Omental fat pad (tissue), 4 donors: ENCODE data around the gene UGT1A8. TPM values are rescaled to one million over a fixed set of nuclear protein-coding genes. Genes with fewer than 3 reads are reported as not detected.
"Not testable (repeated sequence)": the region's sequence is repeated elsewhere in the genome, so short reads cannot be mapped to it uniquely, and the experiment has no call there.

Source experiments
- ATAC-seq: fragments of 150-250 bp; one replicate; pipeline ENCODE4 v1.9.1; 2016; ENCODE audit warnings: mild to moderate bottlenecking, moderate library complexity; ENCODE audit not compliant: low FRiP score
- DNase-seq: peaks from one replicate; pipeline ENCODE4 v3.0.0-alpha.2; 2019; ENCODE audit warnings: low spot score
- CTCF ChIP-seq, 3 donors: fragments of 450-650 bp; IDR thresholded peaks; one replicate each; pipeline ENCODE4 v1.5.1; 2016 to 2017; ENCODE audit warnings: antibody characterized with exemption in 3 of 3, mild to moderate bottlenecking in 3 of 3, moderate library complexity in 2 of 3
- total RNA-seq, 4 donors: library from RNA; depleted of rRNA; stranded (reverse); fragments of >200 nt; gene quantifications; one replicate each; pipeline ENCODE4 v1.1.0, GENCODE V29; 2016

UGT1A8 gene
- total RNA-seq, 4 donors from 2014 or later: not detected

- DNase-seq (no peak), ATAC-seq (no peak)
- no peak for TF ChIP-seq CTCF (IDR thresholded peaks at IDR 0.05)
Measured at GRCh38 chr2:233714121-233714520, 96.7 kb downstream of the UGT1A8 start.

GRCh38 chr2:233718552-233718951 is 101.1 kb downstream of the UGT1A8 start, which contains the start of gene UGT1A4:
Gene UGT1A4, plus strand, starts transcription at chr2:233718736. Its CDS starts 85 bp downstream, at chr2:233718821.
- no peak for TF ChIP-seq CTCF (IDR thresholded peaks at IDR 0.05)
- no peak for ATAC-seq

GRCh38 chr2:233728723-233729301 is 111.4 kb downstream of the UGT1A8 start, which contains the start of gene UGT1A3:
Gene UGT1A3, plus strand, starts transcription at chr2:233729042. Its CDS starts 85 bp downstream, at chr2:233729127.
- DNase-seq (no peak), ATAC-seq (no peak)
- TF ChIP-seq CTCF (IDR thresholded peaks at IDR 0.05): no peak

More at GRCh38 chr2:233718552-233718951, 101.1 kb downstream of the UGT1A8 start, which contains the start of gene UGT1A4:
- no peak for DNase-seq

- not testable (repeated sequence) for DNase-seq, ATAC-seq
Measured at GRCh38 chr2:233736868-233737653, 119.6 kb downstream of the UGT1A8 start.

- no peak for TF ChIP-seq CTCF (IDR thresholded peaks at IDR 0.05)
- ATAC-seq (no peak), DNase-seq (no peak)
Measured at GRCh38 chr2:233740870-233741269, 123.4 kb downstream of the UGT1A8 start.

- no peak for TF ChIP-seq CTCF (IDR thresholded peaks at IDR 0.05)
- ATAC-seq: no peak
- DNase-seq: no peak
Measured at GRCh38 chr2:233743464-233744259, 126.2 kb downstream of the UGT1A8 start.
